Lung (tissue), 12 donors: ENCODE results near the gene DENND5A. TPM values are rescaled to one million over a fixed set of nuclear protein-coding genes. Genes with fewer than 3 reads are reported as not detected.

Experiments
- ATAC-seq: fragments of 200-7000 bp; cut with Tn5 transposase; one replicate; pipeline ENCODE4 v1.9.1; 2020; ENCODE audit warnings: moderate number of reproducible peaks; ENCODE audit not compliant: insufficient read depth, low FRiP score
- DNase-seq, 3 donors: peaks; one replicate each; pipeline ENCODE4 v3.0.0-alpha.2; 2013 to 2017
- H3K27ac ChIP-seq, 2 donors: one replicate each; pipeline ENCODE4 v1.5.1; 2013; ENCODE audit warnings: mild to moderate bottlenecking in 2 of 2, moderate library complexity in 2 of 2, control low read depth in 1 of 2, inconsistent platforms in 1 of 2, low read depth in 1 of 2, low read length in 1 of 2
- H3K27me3 ChIP-seq, 3 donors: one replicate each; pipeline ENCODE4 v1.5.1; 2013; ENCODE audit warnings: low read length in 2 of 3; ENCODE audit not compliant: control insufficient read depth in 3 of 3, insufficient read depth in 3 of 3
- H3K36me3 ChIP-seq, 4 donors: one replicate each; pipeline ENCODE4 v1.5.1; 2013; ENCODE audit warnings: low read length in 4 of 4, mild to moderate bottlenecking in 1 of 4, moderate library complexity in 1 of 4; ENCODE audit not compliant: control insufficient read depth in 4 of 4, insufficient read depth in 4 of 4
- H3K4me1 ChIP-seq, 5 donors: one replicate each; pipeline ENCODE4 v1.5.1; 2013; ENCODE audit warnings: low read length in 5 of 5, mild to moderate bottlenecking in 2 of 5, moderate library complexity in 1 of 5; ENCODE audit not compliant: control insufficient read depth in 5 of 5, insufficient read depth in 5 of 5
- H3K4me3 ChIP-seq: one replicate; pipeline ENCODE4 v1.5.1; 2013; ENCODE audit warnings: mild to moderate bottlenecking, control low read depth, moderate library complexity
- H3K9ac ChIP-seq, 2 donors: one replicate each; pipeline ENCODE4 v1.5.1; 2013; ENCODE audit warnings: low read length in 2 of 2, control low read depth in 1 of 2; ENCODE audit not compliant: insufficient read depth in 1 of 2
- H3K9me3 ChIP-seq, 4 donors: one replicate each; pipeline ENCODE4 v1.5.1; 2013; ENCODE audit warnings: low read length in 3 of 4, mild to moderate bottlenecking in 1 of 4, moderate library complexity in 1 of 4; ENCODE audit not compliant: control insufficient read depth in 4 of 4, insufficient read depth in 3 of 4
- WGBS, 2 donors: extraction: QIAGEN DNeasy Blood & Tissue Kit; methylation state at CpG; one replicate each; pipeline ENCODE4 v1.1.7; 2013; 5-methylcytosine and 5-hydroxymethylcytosine counted together
- polyA plus RNA-seq, 2 donors: library from polyadenylated mRNA; stranded (reverse); fragments of 200-250 nt; gene quantifications; one replicate each; pipeline ENCODE4 v1.2.1, GENCODE V29; 2013
- total RNA-seq, 2 donors: library from RNA; depleted of rRNA in 1 of 2; stranded (reverse); fragments of >200 nt in 1 of 2; gene quantifications; one replicate each; pipeline ENCODE4 v1.2.1, GENCODE V29; 2014 to 2021
- TF ChIP-seq, protein P1 (sequence below): IDR thresholded peaks from 2 replicates; pipeline ENCODE4 v1.5.1; 2012; ENCODE audit warnings: mild to moderate bottlenecking; ENCODE audit errors: control extremely low read depth, extremely low read depth
- donor health status: control.
- donor health status: control.
- donor health status: Bipolar disorder and iron deficiency.
- donor health status: healthy.
- donor health status: DM: yes; HTN: yes; CAD: no.

DENND5A gene
- total and polyA plus RNA-seq, 4 donors: 20.8 to 152 (median 112) TPM

- ATAC-seq (no peak), DNase-seq (no peak)
- WGBS, 2 donors: 94 to 96% methylated on average over 8 of the region's 8 CpGs
- Histone ChIP-seq H3K4me3 (no peak overlapping the region), H3K9ac (no peak overlapping the region), H3K36me3 (no peaks in the 10 kb centered on the region), H3K9me3 (no peaks in the 10 kb centered on the region), H3K4me1 (peaks cover 0 to 15% (median 4%) of the 10 kb centered on the region in 5 donors), H3K27me3 (no peaks in the 10 kb centered on the region), H3K27ac (no peak overlapping the region)
- TF ChIP-seq, protein P1, sequence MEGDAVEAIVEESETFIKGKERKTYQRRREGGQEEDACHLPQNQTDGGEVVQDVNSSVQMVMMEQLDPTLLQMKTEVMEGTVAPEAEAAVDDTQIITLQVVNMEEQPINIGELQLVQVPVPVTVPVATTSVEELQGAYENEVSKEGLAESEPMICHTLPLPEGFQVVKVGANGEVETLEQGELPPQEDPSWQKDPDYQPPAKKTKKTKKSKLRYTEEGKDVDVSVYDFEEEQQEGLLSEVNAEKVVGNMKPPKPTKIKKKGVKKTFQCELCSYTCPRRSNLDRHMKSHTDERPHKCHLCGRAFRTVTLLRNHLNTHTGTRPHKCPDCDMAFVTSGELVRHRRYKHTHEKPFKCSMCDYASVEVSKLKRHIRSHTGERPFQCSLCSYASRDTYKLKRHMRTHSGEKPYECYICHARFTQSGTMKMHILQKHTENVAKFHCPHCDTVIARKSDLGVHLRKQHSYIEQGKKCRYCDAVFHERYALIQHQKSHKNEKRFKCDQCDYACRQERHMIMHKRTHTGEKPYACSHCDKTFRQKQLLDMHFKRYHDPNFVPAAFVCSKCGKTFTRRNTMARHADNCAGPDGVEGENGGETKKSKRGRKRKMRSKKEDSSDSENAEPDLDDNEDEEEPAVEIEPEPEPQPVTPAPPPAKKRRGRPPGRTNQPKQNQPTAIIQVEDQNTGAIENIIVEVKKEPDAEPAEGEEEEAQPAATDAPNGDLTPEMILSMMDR: no peak
Observed at GRCh38 chr11:9266926-9267325, 1.8 kb upstream of the DENND5A start.

DNA sequence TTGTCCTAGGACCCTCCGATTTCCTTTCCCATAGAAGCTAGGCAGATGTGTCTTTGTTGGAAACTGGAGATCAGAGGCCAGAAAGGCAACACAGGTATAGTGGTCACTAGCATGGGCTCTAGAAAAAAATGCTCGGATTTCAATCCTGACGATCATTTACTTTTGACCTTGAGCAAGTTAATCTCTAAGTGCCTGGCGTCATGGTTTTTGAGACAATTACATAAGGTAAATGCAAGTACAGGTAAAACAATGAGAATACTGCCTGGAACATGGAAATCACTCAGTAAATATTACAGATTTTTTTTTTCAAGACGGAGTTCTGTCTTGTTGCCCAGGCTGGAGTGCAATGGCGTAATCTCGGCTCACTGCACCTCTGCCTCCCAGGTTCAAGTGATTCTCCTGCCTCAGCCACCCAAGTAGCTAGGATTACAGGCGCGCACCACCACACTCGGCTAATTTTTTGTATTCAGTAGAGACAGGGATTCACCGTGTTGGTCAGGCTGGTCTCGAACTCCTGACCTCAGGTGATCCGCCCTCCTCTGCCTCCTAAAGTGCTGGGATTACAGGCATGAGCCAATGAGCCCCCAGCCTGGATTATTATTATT is 1.1 kb upstream of the DENND5A start:
- ATAC-seq (no peak), DNase-seq (peak in 1 of 3 donors; percentile 24)
- H3K4me3 ChIP-seq: no peak overlapping the region
- 77 to 85% methylated on average over 13 of the region's 13 CpGs for WGBS, 2 donors
- peak overlapping the region in 1 of 2 donors; percentile 95 for H3K27ac ChIP-seq
- H3K9ac ChIP-seq: peak overlapping the region in 1 of 2 donors; percentile 98
- H3K4me1 ChIP-seq: peaks cover 0 to 15% (median 4%) of the 10 kb centered on the region in 5 donors
- no peaks in the 10 kb centered on the region for H3K36me3 ChIP-seq
- no peaks in the 10 kb centered on the region for H3K9me3 ChIP-seq
- TF ChIP-seq, protein P1: no peak
- H3K27me3 ChIP-seq: no peaks in the 10 kb centered on the region

- DNase-seq: peak; percentile 84 to 92 (median 92)
- Histone ChIP-seq H3K9ac (peak overlapping the region; percentile 94 to 97), H3K4me3 (peak overlapping the region; percentile 97), H3K4me1 (peaks cover 0 to 25% (median 7%) of the 10 kb centered on the region in 5 donors), H3K36me3 (no peaks in the 10 kb centered on the region), H3K27me3 (no peaks in the 10 kb centered on the region), H3K9me3 (no peaks in the 10 kb centered on the region), H3K27ac (peak overlapping the region; percentile 95 to 99)
- TF ChIP-seq, protein P1: no peak
- peak; percentile 65 for ATAC-seq
- 0% methylated on average over 59 to 76 of the region's 76 CpGs for WGBS, 2 donors
Observed at GRCh38 chr11:9264316-9265210, 587 bp downstream of the DENND5A start.
